Endothelial cell of umbilical vein (primary cell): ENCODE data around the gene PCDH15.

ENCODE experiments used
- EZH2 ChIP-seq: IDR thresholded peaks from 2 replicates; pipeline ENCODE4 v1.6.1; 2012; ENCODE audit warnings: borderline replicate concordance, low read depth, mild to moderate bottlenecking, moderate library complexity, low read length, inconsistent platforms; ENCODE audit not compliant: severe bottlenecking
- FOS ChIP-seq: IDR thresholded peaks from 2 replicates; pipeline ENCODE4 v1.6.1; 2011; ENCODE audit warnings: mild to moderate bottlenecking, low read length, moderate library complexity, borderline replicate concordance; ENCODE audit not compliant: insufficient read depth
- JUN ChIP-seq: IDR thresholded peaks from 2 replicates; pipeline ENCODE4 v1.6.1; 2011; ENCODE audit warnings: borderline replicate concordance, low read depth; ENCODE audit not compliant: insufficient read length, insufficient read depth
- MYC ChIP-seq: IDR thresholded peaks from one replicate; pipeline ENCODE4 v1.6.1; 2011; ENCODE audit warnings: mild to moderate bottlenecking, low read depth, low read length
- POLR2A ChIP-seq: IDR thresholded peaks from 2 replicates; pipeline ENCODE4 v1.6.1; 2012; ENCODE audit warnings: low read depth, mild to moderate bottlenecking, control low read depth, low read length
- POLR2AphosphoS5 ChIP-seq: IDR thresholded peaks from 2 replicates; pipeline ENCODE4 v1.6.1; 2012; ENCODE audit warnings: low read depth, mild to moderate bottlenecking, control low read depth, low read length, moderate library complexity; ENCODE audit not compliant: insufficient read depth
- TF ChIP-seq, protein P1 (sequence below), 2 donors: IDR thresholded peaks; 1 replicate in 1 of 2; 2 replicates in 1 of 2; pipeline ENCODE4 v1.5.1; 2011; ENCODE audit warnings: low read length in 2 of 2, mild to moderate bottlenecking in 2 of 2, moderate library complexity in 2 of 2, control low read depth in 1 of 2, inconsistent platforms in 1 of 2, low read depth in 1 of 2; ENCODE audit not compliant: insufficient read depth in 1 of 2; ENCODE audit errors: extremely low read depth in 1 of 2
- TF ChIP-seq, protein P2 (sequence below): IDR thresholded peaks from 2 replicates; pipeline ENCODE4 v1.6.1; 2011; ENCODE audit not compliant: insufficient read depth, insufficient read length

DNA sequence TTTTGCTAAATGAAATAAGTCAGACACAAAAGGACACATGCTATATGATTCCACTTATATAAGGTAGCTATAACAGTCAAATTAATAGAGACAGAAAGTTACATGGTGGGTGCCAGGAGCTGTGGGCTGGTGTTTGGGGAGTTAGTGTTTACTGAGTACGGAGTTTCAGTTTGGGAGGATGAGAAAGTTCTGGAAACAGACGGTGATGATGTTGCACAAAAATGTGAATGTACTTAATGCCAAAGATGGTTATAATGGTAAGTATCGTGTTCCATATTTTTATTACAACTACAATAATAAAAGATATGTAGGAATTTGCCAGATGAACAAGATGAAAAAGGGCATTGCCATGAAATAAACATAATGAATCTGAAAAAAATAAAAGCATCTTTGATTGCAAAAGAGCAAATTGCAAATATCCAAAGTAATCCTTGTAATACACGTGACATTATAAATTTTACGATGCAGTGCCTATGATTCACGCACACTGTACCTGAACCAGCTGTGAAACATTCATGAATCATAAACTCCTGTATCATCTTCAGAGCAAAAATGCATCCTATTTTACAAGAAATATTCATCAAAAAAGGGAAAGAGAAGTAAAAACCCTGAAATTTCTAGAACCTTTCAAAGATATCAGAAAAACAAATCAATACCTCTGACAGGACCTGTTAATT lies 676.7 kb downstream of the PCDH15 start:
- no peak for TF ChIP-seq POLR2AphosphoS5
- no peak for TF ChIP-seq MYC
- TF ChIP-seq, protein P1, sequence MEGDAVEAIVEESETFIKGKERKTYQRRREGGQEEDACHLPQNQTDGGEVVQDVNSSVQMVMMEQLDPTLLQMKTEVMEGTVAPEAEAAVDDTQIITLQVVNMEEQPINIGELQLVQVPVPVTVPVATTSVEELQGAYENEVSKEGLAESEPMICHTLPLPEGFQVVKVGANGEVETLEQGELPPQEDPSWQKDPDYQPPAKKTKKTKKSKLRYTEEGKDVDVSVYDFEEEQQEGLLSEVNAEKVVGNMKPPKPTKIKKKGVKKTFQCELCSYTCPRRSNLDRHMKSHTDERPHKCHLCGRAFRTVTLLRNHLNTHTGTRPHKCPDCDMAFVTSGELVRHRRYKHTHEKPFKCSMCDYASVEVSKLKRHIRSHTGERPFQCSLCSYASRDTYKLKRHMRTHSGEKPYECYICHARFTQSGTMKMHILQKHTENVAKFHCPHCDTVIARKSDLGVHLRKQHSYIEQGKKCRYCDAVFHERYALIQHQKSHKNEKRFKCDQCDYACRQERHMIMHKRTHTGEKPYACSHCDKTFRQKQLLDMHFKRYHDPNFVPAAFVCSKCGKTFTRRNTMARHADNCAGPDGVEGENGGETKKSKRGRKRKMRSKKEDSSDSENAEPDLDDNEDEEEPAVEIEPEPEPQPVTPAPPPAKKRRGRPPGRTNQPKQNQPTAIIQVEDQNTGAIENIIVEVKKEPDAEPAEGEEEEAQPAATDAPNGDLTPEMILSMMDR (IDR thresholded peaks at IDR 0.05; ENCODE audit: extremely low read depth in 1 of 2, insufficient read depth in 1 of 2, low read depth in 1 of 2, low read length in 2 of 2): no peak
- TF ChIP-seq, protein P2, sequence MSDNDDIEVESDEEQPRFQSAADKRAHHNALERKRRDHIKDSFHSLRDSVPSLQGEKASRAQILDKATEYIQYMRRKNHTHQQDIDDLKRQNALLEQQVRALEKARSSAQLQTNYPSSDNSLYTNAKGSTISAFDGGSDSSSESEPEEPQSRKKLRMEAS: no peak
- no peak for TF ChIP-seq POLR2A
- TF ChIP-seq EZH2: no peak
- TF ChIP-seq FOS: no peak
- TF ChIP-seq JUN: no peak
